Cardiac septum (tissue), 1 donor: Measurements from ENCODE around the gene SLC25A22. TPM values are rescaled to one million over a fixed set of nuclear protein-coding genes. Genes with fewer than 3 reads are reported as not detected.

Experiments used
- DNase-seq: peaks from one replicate; pipeline ENCODE4 v3.0.0-alpha.2; 2020; ENCODE audit warnings: low spot score
- intact Hi-C: fragments of 100-400 bp; cut with DNase I; formaldehyde crosslinking; loops from one replicate; pipeline ENCODE4 v1.14.0; 2022
- total RNA-seq: library from RNA; stranded (reverse); fragmentation: NEBNext Ultra II Directional; extraction: Animal tissue kit (Norgen Biotek cat#: 25700); gene quantifications from one replicate; pipeline ENCODE4 v1.2.1, GENCODE V29; 2021
- donor health status: DM: no; HTN: no; CAD: no.

Gene SLC25A22
- total RNA-seq, 1 donor from 2014 or later, result 4.7 TPM

DNA sequence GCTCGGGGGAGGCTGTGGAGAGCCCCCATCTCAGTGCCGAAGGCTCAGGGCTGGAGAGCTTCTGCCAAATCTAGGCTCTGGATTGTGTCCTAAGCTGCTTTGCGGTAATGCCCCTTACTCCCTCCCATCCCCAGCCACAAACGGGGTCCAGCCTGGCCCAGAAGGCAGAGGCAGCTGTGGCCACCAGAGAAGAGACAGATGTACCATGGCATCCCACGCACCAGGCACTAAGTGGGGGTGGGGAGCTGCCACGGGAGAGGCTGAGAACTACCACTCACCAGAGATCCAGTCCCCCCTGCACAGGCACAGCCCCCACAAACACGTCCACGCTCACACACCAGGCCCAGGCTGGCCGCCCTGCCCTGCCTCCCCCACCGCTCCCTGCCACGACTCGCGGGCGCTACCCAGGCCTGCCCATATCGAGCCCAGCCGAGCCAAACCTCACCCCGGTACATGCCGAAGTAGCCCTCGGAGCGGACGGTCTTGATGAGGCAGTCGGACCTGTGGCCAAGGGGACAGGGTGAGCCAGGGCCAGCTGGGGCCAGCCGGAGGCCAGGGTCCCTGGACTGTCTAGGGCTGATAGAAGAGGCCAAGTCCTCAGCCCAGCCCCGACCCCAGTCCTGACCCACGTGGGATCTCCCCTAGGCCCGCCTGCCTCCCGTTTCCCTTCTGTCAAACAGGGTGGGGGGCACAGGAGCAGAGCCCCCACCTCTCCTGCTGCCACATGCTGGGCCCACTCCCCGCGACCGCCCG, 3.9 kb downstream of the SLC25A22 start:
- DNase-seq, result no peak
- intact Hi-C loops, result no loop called here

- intact Hi-C loops, result no loop called here
- DNase-seq, result no peak
These were observed 4.5 kb downstream of the SLC25A22 start for GRCh38 chr11:793556-793955.

GRCh38 chr11:792873-793272, 5.2 kb downstream of the SLC25A22 start:
- no peak for DNase-seq
- intact Hi-C loops, result no loop called here

DNA sequence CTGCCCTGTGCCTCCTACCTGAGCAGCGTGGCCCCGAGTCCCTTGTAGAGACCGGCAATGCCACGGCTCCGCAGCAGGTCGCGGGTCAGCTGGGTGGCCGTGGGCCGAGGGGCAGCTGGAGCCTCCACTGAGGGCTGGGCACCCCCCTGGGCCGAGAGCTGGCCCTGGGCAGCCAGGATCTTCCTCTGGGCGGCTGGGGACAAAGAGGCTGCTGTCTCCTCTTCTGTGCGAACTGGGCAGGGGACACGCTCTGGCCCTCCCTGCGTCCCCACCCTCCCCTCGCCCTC, 5.6 kb downstream of the SLC25A22 start:
- intact Hi-C loops, result no loop called here
- no peak for DNase-seq

GRCh38 chr11:791658-792534, 6.2 kb downstream of the SLC25A22 start:
- intact Hi-C loops, result no loop called here
- no peak for DNase-seq

GRCh38 chr11:790721-791564, 7.1 kb downstream of the SLC25A22 start:
- intact Hi-C loops, result no loop called here
- no peak for DNase-seq

DNA sequence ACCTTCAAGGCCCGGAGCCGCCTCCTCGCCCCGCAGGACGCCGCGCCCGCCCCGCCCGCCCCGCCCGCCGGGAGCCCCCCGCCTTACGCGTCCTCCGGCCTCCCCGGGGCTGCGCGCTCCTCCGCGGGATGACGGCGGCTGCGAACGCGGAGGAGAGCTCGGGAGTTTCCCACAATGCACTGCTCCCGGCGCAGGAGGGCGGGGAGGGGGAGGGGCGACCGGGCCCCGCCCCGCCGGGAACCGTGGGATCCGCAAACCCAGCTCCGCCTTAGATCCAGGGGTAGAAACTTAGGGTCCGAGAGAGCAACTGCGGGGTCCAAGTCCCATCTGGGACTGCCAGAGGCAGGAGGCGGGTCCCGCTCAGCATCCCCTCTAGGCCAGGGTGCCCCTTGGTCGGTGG, 8.1 kb downstream of the SLC25A22 start, which contains the start of gene CEND1:
Gene CEND1 (minus strand): TSS at position 148 of the 400 bp plus-strand sequence. CDS start 1,514 bp downstream, outside the sequence.
- no peak for DNase-seq
- intact Hi-C loops, result no loop called here

DNA sequence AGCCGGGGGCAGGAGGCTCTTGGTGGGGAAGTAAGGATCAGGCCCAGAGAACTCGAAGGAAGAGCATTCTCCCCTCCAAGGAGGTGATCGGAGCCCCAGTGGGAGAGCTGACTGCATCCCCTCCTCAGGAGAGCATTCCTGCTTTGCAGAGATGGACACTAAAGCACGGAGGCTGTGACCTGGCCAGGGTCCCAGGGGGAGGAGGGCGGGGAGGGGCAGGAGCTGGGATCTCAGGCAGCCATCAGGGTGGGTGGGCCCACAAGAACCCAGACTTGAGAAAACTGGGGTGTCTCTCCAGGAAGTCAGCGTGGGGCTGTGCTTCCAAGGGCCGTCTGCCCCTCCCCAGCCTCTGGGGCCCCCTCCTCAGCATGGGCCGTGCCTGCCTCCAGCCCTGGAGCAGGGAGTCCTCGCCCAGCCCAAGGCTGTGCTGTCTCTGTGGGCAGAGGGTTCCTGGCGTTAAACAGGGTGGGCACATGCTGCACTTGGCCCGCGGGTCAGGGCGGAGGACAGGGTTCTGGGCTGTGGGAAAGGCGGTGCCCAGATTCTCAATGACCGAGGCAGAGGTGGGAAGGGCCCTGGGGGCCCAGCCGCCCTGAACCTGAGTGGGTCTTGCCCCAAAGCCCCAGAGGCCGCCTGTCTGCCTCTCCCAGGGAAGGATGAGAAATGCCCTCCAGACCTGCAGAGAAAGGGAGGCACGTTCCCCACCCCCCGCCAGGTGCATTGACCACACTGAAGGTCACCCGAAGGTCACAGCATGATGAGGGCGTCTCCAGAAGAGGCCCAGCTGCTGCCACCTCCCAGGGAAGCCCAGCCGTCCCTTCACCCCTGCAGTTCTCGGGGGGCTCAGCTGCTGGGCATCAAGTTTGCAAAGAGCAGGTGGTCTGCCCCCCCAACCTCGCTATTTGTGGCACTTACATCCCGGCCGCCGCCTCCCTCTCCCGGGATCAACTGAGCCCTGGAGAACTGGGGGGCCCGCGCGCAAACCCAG, 8.8 kb downstream of the SLC25A22 start:
- intact Hi-C loops, result no loop called here
- DNase-seq, result no peak

GRCh38 chr11:788009-788640, 10.0 kb downstream of the SLC25A22 start:
- no peak for DNase-seq
- intact Hi-C loops, result no loop called here

DNA sequence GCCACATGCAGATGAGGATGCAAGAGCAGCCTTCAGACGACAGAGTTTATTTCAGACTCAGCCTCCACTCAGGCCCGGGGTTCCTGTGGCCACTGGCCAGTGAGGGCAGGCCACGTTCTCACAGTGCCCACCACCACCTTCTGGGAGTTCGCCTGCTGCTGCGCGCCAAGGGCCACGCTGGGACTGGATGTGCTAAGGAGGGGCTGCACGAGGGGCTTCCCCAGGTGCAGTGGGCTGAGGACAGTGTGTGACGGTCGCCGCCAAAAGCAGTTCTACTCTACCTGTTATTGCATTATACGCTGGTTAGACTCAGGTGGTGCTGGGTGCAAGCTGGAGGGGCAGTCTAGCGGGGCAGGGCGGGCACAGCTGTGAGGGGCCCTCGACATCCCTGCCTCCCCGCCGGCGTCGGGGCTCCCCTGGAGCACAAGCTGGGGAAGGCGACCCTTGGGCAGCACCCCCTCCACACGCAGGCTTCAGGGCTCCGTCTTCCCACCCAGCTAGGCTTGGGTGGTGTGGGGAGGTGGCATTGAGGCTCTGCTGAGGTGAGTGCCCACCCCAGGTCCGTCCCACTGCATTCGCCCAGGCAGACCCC, 10.9 kb downstream of the SLC25A22 start:
- intact Hi-C loops, result no loop called here
- no peak for DNase-seq

DNA sequence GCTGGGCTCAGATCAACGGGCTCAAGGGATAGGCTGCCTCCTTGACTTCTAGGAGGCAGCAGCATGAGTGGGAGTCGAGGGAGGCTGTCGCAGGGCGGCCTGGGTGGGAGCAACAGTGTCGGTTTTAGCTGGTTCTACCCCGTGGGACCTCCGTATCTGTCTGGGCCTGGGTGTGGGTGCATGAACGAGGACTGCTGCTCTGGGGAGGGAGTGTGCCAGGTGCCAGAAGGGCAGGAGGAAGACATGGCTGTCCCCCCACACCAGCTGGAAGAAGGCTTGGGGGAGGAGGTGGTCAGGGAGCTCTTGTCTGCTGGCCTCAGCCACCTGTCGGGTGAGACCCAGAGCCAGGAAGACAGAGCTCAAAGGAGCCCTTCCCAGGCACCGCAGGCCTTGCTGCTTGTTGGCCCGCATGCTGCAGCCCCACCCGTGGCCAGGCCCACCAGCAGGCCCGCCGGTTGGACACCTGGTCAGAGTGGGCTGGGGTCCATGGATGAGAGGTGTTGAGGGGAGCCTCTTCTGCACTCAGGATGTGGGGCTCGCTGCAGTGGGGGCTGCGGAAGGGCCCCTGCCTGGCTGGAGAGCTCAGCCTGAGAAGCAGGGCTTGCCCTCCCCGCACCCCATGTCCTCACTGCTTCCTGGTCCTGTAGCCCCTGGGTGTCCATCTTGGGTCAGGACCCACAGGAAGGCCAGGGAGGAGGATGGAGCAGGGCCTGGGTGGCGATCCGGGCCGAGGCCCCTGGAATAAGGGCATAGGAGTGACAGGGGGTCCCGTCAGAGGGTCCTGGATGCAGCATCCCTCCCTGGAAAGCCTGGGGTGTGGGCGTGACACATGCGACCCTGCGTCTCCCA, 11.6 kb downstream of the SLC25A22 start:
- intact Hi-C loops, result no loop called here
- no peak for DNase-seq

- peak; percentile 87 for DNase-seq
- intact Hi-C loops, result no loop called here
These were observed 14.5 kb downstream of the SLC25A22 start for GRCh38 chr11:783581-784015.

- DNase-seq, result no peak
- intact Hi-C loops, result no loop called here
These were observed 15.6 kb downstream of the SLC25A22 start for GRCh38 chr11:782264-783174.

DNA sequence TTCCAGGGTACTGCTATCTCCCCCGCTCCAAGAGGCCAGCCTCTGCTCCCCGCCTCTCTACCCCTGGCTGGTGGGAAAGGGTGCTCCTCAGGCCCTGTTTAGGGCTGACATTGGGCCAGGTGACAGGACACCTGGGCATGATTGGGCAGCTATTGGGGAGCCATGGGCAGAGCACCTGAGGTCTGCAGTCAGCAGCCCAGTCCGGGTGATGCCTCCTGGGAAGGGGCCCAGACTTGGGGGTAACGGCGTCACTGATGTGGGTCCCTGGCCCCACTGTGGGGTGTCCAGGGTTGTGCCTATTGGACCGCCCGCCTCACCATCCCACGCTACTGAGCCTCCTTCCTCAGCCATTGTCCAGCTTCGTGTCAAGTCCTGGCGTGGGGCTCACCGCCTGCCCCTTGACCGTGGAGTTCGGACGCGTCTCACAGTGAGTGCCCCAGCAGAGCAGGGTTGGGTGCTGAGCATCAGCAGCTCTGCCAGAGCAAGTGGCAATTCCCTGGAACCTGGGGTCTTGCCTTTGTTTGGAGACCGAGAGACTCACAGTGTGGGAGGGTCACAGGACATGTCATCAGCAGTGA, 18.0 kb downstream of the SLC25A22 start:
- DNase-seq, result no peak
- intact Hi-C loops, result no loop called here

DNA sequence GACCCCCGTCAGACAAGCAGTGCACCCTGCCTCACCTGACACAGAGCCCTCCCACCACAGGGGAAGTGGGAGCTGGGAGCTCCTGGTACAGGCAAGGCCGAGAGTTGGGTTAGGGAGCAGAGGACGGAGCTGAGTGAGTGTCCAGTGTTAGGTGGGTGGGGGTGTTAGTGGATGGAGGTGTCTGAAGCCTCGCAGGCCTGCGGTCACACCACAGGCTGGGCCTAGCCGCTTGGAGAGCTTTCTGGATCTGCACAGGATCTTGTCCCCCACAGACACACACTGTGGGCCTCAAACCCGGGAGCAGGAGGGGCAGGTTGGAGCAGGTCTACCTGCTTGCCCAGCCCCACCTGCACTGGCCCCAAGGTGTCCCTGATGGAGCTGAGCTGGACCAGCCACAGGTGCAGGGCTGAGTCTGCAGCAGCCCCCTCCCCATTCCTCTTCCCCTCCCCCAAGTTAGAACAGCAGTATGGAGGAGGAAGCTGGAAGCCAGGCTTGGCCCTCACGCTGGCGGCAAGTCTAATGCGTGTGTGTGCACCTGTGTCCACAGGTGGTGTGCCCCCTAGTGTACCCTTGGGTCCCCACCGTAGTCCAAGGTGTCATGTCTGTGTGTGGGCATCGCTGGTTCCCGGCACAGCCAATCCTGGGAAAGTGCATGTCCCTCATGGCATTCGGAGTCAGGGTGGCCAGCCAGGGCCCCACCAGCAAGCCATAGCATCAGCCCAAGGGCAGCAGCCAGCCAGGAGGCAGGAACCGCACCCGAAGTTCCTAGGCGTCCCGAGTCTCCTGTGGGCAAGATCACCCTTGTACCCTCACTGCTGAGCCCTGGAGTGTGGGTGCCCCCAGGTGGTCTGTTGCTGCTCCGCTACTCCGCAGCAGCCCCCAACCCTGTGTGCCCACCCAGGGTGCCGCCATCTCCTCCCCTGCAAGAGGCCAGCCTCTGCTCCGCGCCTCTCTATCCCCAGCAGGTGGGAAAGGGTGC, 18.8 kb downstream of the SLC25A22 start:
- intact Hi-C loops, result no loop called here
- DNase-seq, result no peak
